ENCODE measurements around the gene FRAS1.
A peak's percentile ranks its signal among the peaks of the same experiment; 100 is the strongest.
"Not testable (repeated sequence)": the region's sequence is repeated elsewhere in the genome, so short reads cannot be mapped to it uniquely, and the experiment has no call there.

Gene FRAS1

GRCh38 chr4:78120144-78120880 lies 63.2 kb downstream of the FRAS1 start:
- DNase-seq (ENCODE audit: low read depth), result no peak

- DNase-seq (ENCODE audit: low read depth), result no peak
Observed at GRCh38 chr4:78121338-78121904, 64.3 kb downstream of the FRAS1 start.

GRCh38 chr4:78125834-78126331 lies 68.8 kb downstream of the FRAS1 start:
- not testable (repeated sequence) for DNase-seq (ENCODE audit: low read depth)

- no peak for DNase-seq (ENCODE audit: low read depth)
Observed at GRCh38 chr4:78129383-78130108, 72.4 kb downstream of the FRAS1 start.

- peak; percentile 56 for DNase-seq (ENCODE audit: low read depth)
Observed at GRCh38 chr4:78131403-78131802, 74.3 kb downstream of the FRAS1 start.

- no peak for DNase-seq (ENCODE audit: low read depth)
Observed at GRCh38 chr4:78136109-78137081, 79.3 kb downstream of the FRAS1 start.

GRCh38 chr4:78137532-78137931 lies 80.4 kb downstream of the FRAS1 start:
- no peak for DNase-seq (ENCODE audit: low read depth)

- DNase-seq (ENCODE audit: low read depth), result no peak
Observed at GRCh38 chr4:78138252-78138651, 81.1 kb downstream of the FRAS1 start.

GRCh38 chr4:78143634-78144033 lies 86.5 kb downstream of the FRAS1 start:
- DNase-seq (ENCODE audit: low read depth), result no peak

GRCh38 chr4:78145008-78145407 lies 87.9 kb downstream of the FRAS1 start:
- DNase-seq (ENCODE audit: low read depth), result no peak

GRCh38 chr4:78145622-78146021 lies 88.5 kb downstream of the FRAS1 start:
- no peak for DNase-seq (ENCODE audit: low read depth)

GRCh38 chr4:78149751-78150542 lies 92.8 kb downstream of the FRAS1 start:
- DNase-seq (ENCODE audit: low read depth), result no peak

- no peak for DNase-seq (ENCODE audit: low read depth)
Observed at GRCh38 chr4:78150543-78150864, 93.4 kb downstream of the FRAS1 start.

GRCh38 chr4:78152795-78153194 lies 95.7 kb downstream of the FRAS1 start:
- no peak for DNase-seq (ENCODE audit: low read depth)

- no peak for DNase-seq (ENCODE audit: low read depth)
Observed at GRCh38 chr4:78154972-78155590, 98.0 kb downstream of the FRAS1 start.

- no peak for DNase-seq (ENCODE audit: low read depth)
Observed at GRCh38 chr4:78155616-78156105, 98.5 kb downstream of the FRAS1 start.

- DNase-seq (ENCODE audit: low read depth), result no peak
Observed at GRCh38 chr4:78156520-78156919, 99.4 kb downstream of the FRAS1 start.

GRCh38 chr4:78162342-78162741 lies 105.2 kb downstream of the FRAS1 start:
- no peak for DNase-seq (ENCODE audit: low read depth)

- DNase-seq (ENCODE audit: low read depth), result no peak
Observed at GRCh38 chr4:78162821-78163220, 105.7 kb downstream of the FRAS1 start.

- DNase-seq (ENCODE audit: low read depth), result no peak
Observed at GRCh38 chr4:78165758-78166157, 108.6 kb downstream of the FRAS1 start.

- no peak for DNase-seq (ENCODE audit: low read depth)
Observed at GRCh38 chr4:78166622-78167021, 109.5 kb downstream of the FRAS1 start.

All from GM04503 (cell line).